Colonic mucosa (tissue), 4 donors: Measurements from ENCODE around the gene FBLN1. TPM values are rescaled to one million over a fixed set of nuclear protein-coding genes. Genes with fewer than 3 reads are reported as not detected.

ENCODE experiments used
- DNase-seq: peaks from one replicate; pipeline ENCODE4 v3.0.0-alpha.2; 2020
- H3K27ac ChIP-seq: fragments of 200-600 bp; one replicate; pipeline ENCODE4 v1.8.0; 2021
- H3K27me3 ChIP-seq: fragments of 200-600 bp; one replicate; pipeline ENCODE4 v1.8.0; 2021
- H3K36me3 ChIP-seq: fragments of 200-600 bp; one replicate; pipeline ENCODE4 v1.8.0; 2021
- H3K4me1 ChIP-seq: fragments of 200-600 bp; one replicate; pipeline ENCODE4 v1.8.0; 2021; ENCODE audit warnings: mild to moderate bottlenecking
- H3K4me3 ChIP-seq: fragments of 200-600 bp; one replicate; pipeline ENCODE4 v1.8.0; 2021
- H3K9ac ChIP-seq, 2 donors: one replicate each; pipeline ENCODE4 v1.7.0; 2013; ENCODE audit warnings: control low read depth in 2 of 2, low read depth in 2 of 2, low read length in 2 of 2
- H3K9me3 ChIP-seq: fragments of 200-600 bp; one replicate; pipeline ENCODE4 v1.8.0; 2021
- intact Hi-C: fragments of 100-400 bp; cut with DNase I; formaldehyde crosslinking; loops from one replicate; pipeline ENCODE4 v1.14.1; 2022
- total RNA-seq, 2 donors: library from RNA; stranded (reverse); fragmentation: NEBNext Ultra II Directional in 1 of 2; extraction: Animal tissue kit (Norgen Biotek cat#: 25700) in 1 of 2; gene quantifications; one replicate each; pipeline ENCODE4 v1.2.1, GENCODE V29; 2021
- TF ChIP-seq, protein P1 (sequence below): fragments of 200-600 bp; IDR thresholded peaks from one replicate; pipeline ENCODE4 v1.8.0; 2022; ENCODE audit warnings: antibody characterized with exemption, mild to moderate bottlenecking
- donor health status: healthy.
- donor health status: DM: no; HTN: no; CAD: no.
- donor health status: DM: no; HTN: no; CAD: no.

Gene FBLN1
- total RNA-seq, 2 donors from 2014 or later, result 41.6 to 65.5 TPM

DNA sequence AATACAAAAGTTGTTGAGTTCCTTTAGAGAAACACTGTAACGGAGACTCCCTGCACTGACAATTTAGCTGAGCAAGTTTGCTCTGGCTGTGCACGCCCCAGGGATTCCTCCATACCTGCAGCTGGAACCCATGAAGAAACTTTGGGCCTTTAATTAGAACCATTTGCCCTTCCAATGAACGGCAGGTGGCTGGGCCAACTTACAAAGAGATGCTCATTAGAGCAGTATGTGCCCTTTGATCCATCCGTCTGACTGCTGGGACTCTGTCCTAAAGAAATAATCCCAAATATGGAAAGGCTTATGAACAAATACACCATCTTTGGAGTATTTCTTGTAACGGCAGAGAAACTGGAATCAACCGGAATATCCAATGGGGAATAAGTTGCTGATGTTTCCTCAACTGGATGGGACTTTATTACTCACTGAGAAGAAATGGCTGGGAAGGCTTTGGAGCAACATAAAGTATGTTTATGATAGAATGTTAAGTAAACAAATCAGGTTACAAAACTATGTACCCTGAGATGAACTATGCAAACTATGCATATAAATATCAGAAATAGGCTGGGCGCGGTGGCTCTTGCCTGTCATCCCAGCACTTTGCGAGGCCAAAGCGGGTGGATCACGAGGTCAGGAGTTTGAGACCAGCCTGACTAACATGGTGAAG lies 24.4 kb upstream of the FBLN1 start:
- no peak for DNase-seq
- H3K4me3 ChIP-seq, result no peak overlapping the region
- no peaks in the 10 kb centered on the region for H3K9me3 ChIP-seq
- H3K27ac ChIP-seq, result no peak overlapping the region
- H3K4me1 ChIP-seq, result no peaks in the 10 kb centered on the region
- TF ChIP-seq, protein P1, sequence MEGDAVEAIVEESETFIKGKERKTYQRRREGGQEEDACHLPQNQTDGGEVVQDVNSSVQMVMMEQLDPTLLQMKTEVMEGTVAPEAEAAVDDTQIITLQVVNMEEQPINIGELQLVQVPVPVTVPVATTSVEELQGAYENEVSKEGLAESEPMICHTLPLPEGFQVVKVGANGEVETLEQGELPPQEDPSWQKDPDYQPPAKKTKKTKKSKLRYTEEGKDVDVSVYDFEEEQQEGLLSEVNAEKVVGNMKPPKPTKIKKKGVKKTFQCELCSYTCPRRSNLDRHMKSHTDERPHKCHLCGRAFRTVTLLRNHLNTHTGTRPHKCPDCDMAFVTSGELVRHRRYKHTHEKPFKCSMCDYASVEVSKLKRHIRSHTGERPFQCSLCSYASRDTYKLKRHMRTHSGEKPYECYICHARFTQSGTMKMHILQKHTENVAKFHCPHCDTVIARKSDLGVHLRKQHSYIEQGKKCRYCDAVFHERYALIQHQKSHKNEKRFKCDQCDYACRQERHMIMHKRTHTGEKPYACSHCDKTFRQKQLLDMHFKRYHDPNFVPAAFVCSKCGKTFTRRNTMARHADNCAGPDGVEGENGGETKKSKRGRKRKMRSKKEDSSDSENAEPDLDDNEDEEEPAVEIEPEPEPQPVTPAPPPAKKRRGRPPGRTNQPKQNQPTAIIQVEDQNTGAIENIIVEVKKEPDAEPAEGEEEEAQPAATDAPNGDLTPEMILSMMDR, result no peak
- no peaks in the 10 kb centered on the region for H3K36me3 ChIP-seq
- intact Hi-C loops, result no loop called here
- no peaks in the 10 kb centered on the region for H3K27me3 ChIP-seq
- no peak overlapping the region for H3K9ac ChIP-seq

DNA sequence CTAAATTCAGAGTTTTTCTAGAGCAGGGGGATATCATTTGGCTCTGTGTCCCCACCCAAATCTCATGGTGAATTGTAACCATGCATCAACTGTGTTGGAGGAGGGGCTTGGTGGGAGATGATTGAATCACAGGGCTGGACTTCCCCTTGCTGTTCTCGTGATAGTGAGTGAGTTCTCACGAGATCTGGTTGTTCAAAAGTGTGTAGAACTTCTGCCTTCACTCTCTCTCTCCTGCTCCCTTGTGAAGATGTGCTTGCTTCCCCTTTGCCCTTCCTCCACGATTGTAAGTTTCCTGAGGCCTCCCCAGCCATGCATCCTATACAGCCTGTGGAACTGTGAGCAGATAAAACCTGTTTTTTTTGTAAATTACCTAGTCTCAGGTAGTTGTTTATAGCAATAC lies 22.0 kb upstream of the FBLN1 start:
- no peak overlapping the region for H3K9ac ChIP-seq
- H3K27ac ChIP-seq, result no peak overlapping the region
- H3K9me3 ChIP-seq, result no peaks in the 10 kb centered on the region
- H3K27me3 ChIP-seq, result no peaks in the 10 kb centered on the region
- H3K4me3 ChIP-seq, result no peak overlapping the region
- H3K36me3 ChIP-seq, result no peaks in the 10 kb centered on the region
- DNase-seq, result no peak
- intact Hi-C loops, result no loop called here
- TF ChIP-seq, protein P1, result no peak
- H3K4me1 ChIP-seq, result no peaks in the 10 kb centered on the region

DNA sequence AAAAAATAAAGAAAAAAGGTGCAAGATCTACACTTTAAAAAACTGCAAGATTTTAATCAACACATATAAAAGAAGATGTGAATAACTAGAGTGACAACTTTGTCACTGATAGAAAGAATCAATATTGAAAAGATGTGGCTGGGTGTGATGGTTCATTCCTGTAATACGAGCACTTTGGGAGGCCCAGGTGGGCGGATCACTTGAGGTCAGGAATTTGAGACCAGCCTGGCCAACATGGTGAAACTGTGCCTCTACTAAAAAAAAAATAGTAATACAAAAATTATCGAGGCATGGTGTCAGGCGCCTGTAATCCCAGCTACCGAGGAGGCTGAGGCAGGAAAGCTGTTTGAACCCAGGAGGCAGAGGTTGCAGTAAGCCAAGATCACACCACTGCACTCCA lies 21.0 kb upstream of the FBLN1 start:
- H3K36me3 ChIP-seq, result no peaks in the 10 kb centered on the region
- no peak overlapping the region for H3K4me3 ChIP-seq
- no peaks in the 10 kb centered on the region for H3K9me3 ChIP-seq
- no peak for DNase-seq
- H3K9ac ChIP-seq, result no peak overlapping the region
- H3K4me1 ChIP-seq, result no peaks in the 10 kb centered on the region
- TF ChIP-seq, protein P1, result no peak
- H3K27ac ChIP-seq, result no peak overlapping the region
- H3K27me3 ChIP-seq, result no peaks in the 10 kb centered on the region
- intact Hi-C loops, result no loop called here

DNA sequence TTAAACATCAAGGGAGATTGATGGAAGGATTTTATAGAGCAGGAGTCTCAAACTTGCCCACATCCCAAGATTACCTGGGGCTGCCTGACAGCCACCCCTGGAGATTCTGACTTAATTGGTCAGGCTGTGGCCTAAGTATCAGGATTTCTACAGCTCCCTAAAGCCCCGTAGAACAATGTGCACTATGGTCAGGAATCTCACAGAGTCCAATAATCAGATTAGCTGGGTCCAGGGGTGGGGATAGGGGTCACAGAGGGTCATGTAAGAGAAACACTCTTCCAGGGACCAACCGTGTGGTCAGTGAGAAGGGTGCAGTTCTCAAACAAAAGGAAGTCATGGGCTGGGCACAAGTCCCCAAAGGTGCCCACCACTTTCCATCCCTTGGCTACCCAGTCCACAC lies 20.5 kb upstream of the FBLN1 start:
- Histone ChIP-seq H3K9ac (no peak overlapping the region), H3K4me3 (no peak overlapping the region), H3K9me3 (no peaks in the 10 kb centered on the region), H3K4me1 (no peaks in the 10 kb centered on the region), H3K36me3 (no peaks in the 10 kb centered on the region), H3K27me3 (no peaks in the 10 kb centered on the region), H3K27ac (no peak overlapping the region)
- no peak for DNase-seq
- intact Hi-C loops, result no loop called here
- TF ChIP-seq, protein P1, result no peak

DNA sequence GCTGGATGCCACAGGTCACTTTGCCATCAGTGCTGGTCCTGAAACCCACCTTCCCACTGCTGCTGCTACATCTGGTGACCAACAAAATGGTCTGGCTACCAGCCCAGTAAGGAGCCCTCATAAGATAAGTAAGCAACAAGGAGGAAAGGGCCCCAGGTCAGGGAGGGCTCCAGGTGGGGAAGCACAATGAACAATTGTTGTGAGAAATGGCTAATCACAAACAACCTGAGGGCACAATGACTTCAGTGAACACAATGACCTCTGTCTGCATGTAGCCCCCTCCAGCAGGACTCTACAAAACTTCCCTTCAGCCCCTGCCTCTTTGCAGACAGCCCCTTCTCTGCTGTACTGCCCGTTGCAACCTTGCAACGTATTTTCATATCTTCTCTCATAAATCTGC lies 19.4 kb upstream of the FBLN1 start:
- no peak overlapping the region for H3K27ac ChIP-seq
- no peaks in the 10 kb centered on the region for H3K27me3 ChIP-seq
- H3K9ac ChIP-seq, result no peak overlapping the region
- intact Hi-C loops, result no loop called here
- no peaks in the 10 kb centered on the region for H3K9me3 ChIP-seq
- H3K36me3 ChIP-seq, result no peaks in the 10 kb centered on the region
- no peak overlapping the region for H3K4me3 ChIP-seq
- TF ChIP-seq, protein P1, result no peak
- no peak for DNase-seq
- H3K4me1 ChIP-seq, result no peaks in the 10 kb centered on the region
